MM.1S (cell line): ENCODE data around the gene GATA2.

Experiments
- CTCF ChIP-seq: fragments of 300-600 bp; sonication (generic); IDR thresholded peaks from 2 replicates; pipeline ENCODE4 v1.5.1; 2016; ENCODE audit warnings: antibody characterized with exemption, low read length, mixed read lengths
- EZH2 ChIP-seq: fragments of 300-600 bp; sonication (generic); optimal IDR thresholded peaks from 2 replicates; pipeline ENCODE3; 2017; ENCODE audit warnings: low read depth, mild to moderate bottlenecking, antibody characterized with exemption, low read length, mixed read lengths

GRCh38 chr3:128447561-128448013 lies 45.4 kb downstream of the GATA2 start:
- TF ChIP-seq CTCF: no peak
- TF ChIP-seq EZH2: no peak
